HAP-1 (cell line): ENCODE data around the gene ELFN1.

Experiments
- DNase-seq, 2 experiments: peaks; one replicate each; pipeline ENCODE4 v3.0.0-alpha.2; 2016 to 2020; ENCODE audit warnings: low spot score in 2 of 2
- H3K27me3 ChIP-seq: fragments of 250-450 bp; sonication (Bioruptor Pico); 2 replicates; pipeline ENCODE4 v1.5.1; 2020; ENCODE audit warnings: low read depth, mild to moderate bottlenecking, moderate library complexity
- H3K36me3 ChIP-seq: fragments of 250-450 bp; sonication (Bioruptor Pico); replicated peaks from 2 replicates; pipeline ENCODE4 v1.5.1; 2020; ENCODE audit warnings: mild to moderate bottlenecking
- H3K4me1 ChIP-seq: fragments of 250-450 bp; sonication (Bioruptor Pico); 2 replicates; pipeline ENCODE4 v1.5.1; 2020; ENCODE audit warnings: mild to moderate bottlenecking
- H3K4me3 ChIP-seq: fragments of 250-450 bp; sonication (Bioruptor Pico); 2 replicates; pipeline ENCODE4 v1.5.1; 2020; ENCODE audit warnings: mild to moderate bottlenecking, moderate library complexity
- H3K9me3 ChIP-seq: fragments of 250-450 bp; sonication (Bioruptor Pico); 2 replicates; pipeline ENCODE4 v1.5.1; 2020; ENCODE audit warnings: mild to moderate bottlenecking, moderate library complexity
- in situ Hi-C: fragments of 300-500 bp; cut with MboI; formaldehyde crosslinking; loops from 3 replicates; pipeline ENCODE4 v1.14.3; 2020; ENCODE audit warnings: low sequenced_read_pairs, inconsistent platforms, mixed read lengths

The ELFN1 gene

GRCh38 chr7:1679966-1680730, 10.1 kb downstream of the ELFN1 start:
- in situ Hi-C loops = no loop called here
- Histone ChIP-seq H3K4me3 (no peak overlapping the region), H3K36me3 (no peaks in the 10 kb centered on the region), H3K9me3 (peaks cover 3% of the 10 kb centered on the region), H3K27me3 (peaks cover 21% of the 10 kb centered on the region), H3K4me1 (no peaks in the 10 kb centered on the region)
- no peak for DNase-seq

DNA sequence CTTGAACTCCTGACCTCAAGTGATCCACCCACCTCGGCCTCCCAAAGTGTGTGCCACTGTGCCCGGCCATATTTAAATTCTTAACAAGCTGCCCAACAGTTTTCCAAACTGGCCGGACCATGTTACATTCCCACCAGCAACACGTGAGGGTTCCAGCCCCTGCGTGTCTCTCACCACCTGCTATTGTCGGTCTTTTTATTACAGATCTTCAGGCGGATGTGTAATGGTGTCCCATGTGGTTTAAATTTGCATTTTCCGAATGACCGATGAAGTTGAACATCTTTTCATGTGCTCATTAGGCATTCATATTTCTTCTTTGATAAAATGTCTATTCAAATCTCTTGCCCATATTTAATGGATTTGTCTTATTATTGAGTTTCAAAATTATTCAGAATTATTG, 11.5 kb downstream of the ELFN1 start:
- Histone ChIP-seq H3K27me3 (peaks cover 8% of the 10 kb centered on the region), H3K4me3 (no peak overlapping the region), H3K36me3 (no peaks in the 10 kb centered on the region), H3K4me1 (no peaks in the 10 kb centered on the region), H3K9me3 (peaks cover 3% of the 10 kb centered on the region)
- DNase-seq = no peak
- in situ Hi-C loops = no loop called here

DNA sequence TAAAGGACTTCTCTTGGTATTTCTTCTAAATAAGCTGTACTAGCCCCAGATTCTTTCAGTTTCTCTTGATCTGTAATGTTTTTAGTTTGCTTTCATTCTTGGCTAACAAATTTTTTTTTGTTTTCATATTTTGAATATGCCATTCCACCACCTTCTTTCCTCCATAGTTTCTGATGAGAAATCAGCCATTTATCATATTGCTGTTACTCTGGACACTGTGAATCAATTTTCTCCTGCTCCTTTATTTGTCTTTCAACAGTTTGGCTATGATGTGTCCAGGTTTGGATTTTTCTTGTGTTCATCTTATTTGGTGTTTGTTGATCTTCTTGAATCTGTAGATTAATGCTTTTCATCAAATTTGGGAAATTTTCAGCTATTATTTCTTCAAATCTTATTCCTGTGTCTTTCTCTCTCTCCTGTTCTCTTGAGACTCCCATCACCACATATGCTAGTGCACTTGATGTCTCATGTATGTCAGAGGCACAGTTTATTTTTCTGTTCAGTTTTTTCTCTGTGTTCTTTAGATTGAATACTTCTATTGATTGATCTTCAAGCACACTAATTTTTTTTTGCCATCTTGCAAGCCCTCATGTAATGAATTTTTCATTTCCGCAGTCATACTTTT, 15.0 kb downstream of the ELFN1 start:
- in situ Hi-C loops = no loop called here
- Histone ChIP-seq H3K4me1 (no peaks in the 10 kb centered on the region), H3K9me3 (peaks cover 3% of the 10 kb centered on the region), H3K27me3 (no peaks in the 10 kb centered on the region), H3K36me3 (no peaks in the 10 kb centered on the region), H3K4me3 (no peak overlapping the region)
- DNase-seq = no peak

DNA sequence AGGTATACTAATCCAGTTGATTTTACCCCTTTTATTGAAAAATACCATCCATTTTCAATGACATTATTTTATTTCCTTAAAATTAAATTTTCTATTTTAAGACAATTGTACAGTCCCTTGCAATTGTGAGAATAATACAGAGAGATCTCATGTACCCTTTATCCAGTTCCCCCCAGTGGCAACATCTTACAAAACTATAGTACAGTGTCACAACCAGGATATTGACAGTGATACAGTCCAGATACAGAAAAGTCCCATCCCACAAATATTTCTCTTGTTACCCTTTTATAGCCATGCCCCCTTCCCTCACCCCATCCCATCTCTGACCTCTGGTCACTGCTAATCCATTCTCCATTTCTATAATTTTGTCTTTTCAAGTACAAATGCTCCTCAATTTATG, 18.5 kb downstream of the ELFN1 start:
- DNase-seq = no peak
- no peaks in the 10 kb centered on the region for H3K36me3 ChIP-seq
- H3K4me1 ChIP-seq = no peaks in the 10 kb centered on the region
- no peak overlapping the region for H3K4me3 ChIP-seq
- no peaks in the 10 kb centered on the region; the same call in 1 of the 2 replicates for H3K9me3 ChIP-seq
- in situ Hi-C loops = no loop called here
- no peaks in the 10 kb centered on the region for H3K27me3 ChIP-seq

DNA sequence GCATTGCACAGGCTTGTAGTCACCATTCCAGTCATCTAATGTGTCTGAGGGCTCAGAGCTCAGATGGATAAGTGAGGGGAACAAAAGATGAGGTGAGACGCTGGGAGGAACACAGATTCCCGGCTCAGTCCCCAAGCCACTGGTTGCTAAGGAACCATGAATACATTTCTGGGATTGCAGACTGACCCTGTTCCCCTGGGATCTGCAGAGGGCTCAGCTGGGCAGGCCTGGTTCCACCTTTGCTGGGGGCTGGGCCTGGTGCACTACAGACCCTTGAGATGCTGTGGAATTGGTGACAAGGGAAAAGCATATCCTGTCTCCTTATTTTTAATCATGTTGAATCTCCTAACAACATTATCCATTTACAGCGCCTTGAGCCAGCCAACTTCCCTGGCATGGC, 19.2 kb downstream of the ELFN1 start:
- Histone ChIP-seq H3K4me1 (no peaks in the 10 kb centered on the region), H3K27me3 (no peaks in the 10 kb centered on the region), H3K9me3 (no peaks in the 10 kb centered on the region; the same call in 1 of the 2 replicates), H3K4me3 (no peak overlapping the region), H3K36me3 (no peaks in the 10 kb centered on the region)
- peak in 1 of 2 experiments; percentile 5 for DNase-seq
- in situ Hi-C loops = no loop called here

GRCh38 chr7:1690359-1690958, 20.4 kb downstream of the ELFN1 start:
- no peak overlapping the region for H3K4me3 ChIP-seq
- no peak for DNase-seq
- H3K4me1 ChIP-seq = no peaks in the 10 kb centered on the region
- in situ Hi-C loops = no loop called here
- no peaks in the 10 kb centered on the region for H3K27me3 ChIP-seq
- H3K36me3 ChIP-seq = no peaks in the 10 kb centered on the region
- no peaks in the 10 kb centered on the region for H3K9me3 ChIP-seq

DNA sequence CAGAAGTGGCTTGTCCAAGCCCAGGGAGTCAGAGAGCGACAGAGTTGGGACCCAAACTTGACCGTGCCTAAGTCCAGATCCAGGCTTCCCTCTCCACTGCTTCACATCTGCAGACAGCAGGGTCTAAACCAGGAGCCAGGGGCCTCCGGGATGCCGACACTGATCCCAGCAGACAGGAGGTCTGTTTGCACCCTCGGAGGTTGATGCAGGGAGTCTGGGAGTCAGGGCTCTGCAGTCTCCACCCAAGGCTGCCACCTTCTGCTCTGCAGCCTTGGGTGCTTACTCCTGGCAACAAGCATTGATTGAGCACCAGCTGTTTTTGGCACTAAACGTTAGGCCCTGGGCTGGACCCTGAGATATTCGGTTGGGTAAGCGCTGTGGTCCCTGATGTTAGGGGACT, 21.0 kb downstream of the ELFN1 start:
- H3K4me3 ChIP-seq = no peak overlapping the region
- peak in 1 of 2 experiments; percentile 4 for DNase-seq
- H3K4me1 ChIP-seq = no peaks in the 10 kb centered on the region
- H3K9me3 ChIP-seq = no peaks in the 10 kb centered on the region
- H3K36me3 ChIP-seq = no peaks in the 10 kb centered on the region
- in situ Hi-C loops = no loop called here
- H3K27me3 ChIP-seq = no peaks in the 10 kb centered on the region

DNA sequence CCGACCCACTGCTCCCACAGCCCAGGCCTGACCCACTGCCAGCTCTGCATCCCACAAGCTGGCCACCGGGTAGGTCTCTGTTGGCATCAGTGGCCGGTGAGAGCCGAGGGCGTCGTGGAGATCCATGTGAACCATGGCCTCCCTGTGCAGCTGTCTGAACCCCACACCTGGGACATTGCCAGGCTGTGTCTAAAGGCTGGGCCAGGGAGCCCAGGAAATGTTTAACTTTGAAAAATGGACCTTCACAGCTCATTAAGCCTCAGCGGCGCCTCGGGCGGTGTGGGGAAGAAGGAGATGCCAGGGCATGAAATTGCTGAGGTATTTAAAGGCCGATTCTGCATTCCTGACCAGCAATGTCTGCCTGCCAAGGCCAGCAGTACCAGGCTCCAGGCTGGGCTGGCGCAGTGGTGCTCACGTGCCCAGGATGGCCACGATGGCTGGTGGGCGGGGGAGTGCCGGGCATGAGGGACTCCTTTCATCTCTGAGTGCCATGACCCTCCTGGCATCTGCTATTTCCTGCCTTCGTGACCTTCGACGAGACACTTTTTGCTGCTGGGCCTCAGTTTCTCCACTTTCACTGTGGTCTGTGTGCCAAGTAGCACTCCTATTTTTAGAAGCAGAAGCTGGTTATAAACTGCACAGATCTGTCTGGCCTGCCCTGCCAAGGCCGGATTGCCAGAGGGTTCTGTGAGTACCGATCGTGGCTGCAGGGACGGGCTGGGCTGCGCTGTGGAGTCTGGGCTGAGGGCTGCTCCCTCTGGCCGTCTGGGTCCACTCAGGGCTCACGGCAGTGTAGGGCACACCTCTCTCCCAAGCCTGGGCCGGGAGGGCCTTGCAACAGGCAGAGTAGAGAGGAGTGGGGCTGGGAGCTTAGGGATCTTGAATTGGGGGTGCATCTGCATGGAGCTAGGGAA, 21.8 kb downstream of the ELFN1 start:
- Histone ChIP-seq H3K36me3 (no peaks in the 10 kb centered on the region), H3K4me3 (no peak overlapping the region), H3K27me3 (no peaks in the 10 kb centered on the region), H3K9me3 (no peaks in the 10 kb centered on the region), H3K4me1 (no peaks in the 10 kb centered on the region)
- in situ Hi-C loops = no loop called here
- DNase-seq = peak in 1 of 2 experiments; percentile 4

DNA sequence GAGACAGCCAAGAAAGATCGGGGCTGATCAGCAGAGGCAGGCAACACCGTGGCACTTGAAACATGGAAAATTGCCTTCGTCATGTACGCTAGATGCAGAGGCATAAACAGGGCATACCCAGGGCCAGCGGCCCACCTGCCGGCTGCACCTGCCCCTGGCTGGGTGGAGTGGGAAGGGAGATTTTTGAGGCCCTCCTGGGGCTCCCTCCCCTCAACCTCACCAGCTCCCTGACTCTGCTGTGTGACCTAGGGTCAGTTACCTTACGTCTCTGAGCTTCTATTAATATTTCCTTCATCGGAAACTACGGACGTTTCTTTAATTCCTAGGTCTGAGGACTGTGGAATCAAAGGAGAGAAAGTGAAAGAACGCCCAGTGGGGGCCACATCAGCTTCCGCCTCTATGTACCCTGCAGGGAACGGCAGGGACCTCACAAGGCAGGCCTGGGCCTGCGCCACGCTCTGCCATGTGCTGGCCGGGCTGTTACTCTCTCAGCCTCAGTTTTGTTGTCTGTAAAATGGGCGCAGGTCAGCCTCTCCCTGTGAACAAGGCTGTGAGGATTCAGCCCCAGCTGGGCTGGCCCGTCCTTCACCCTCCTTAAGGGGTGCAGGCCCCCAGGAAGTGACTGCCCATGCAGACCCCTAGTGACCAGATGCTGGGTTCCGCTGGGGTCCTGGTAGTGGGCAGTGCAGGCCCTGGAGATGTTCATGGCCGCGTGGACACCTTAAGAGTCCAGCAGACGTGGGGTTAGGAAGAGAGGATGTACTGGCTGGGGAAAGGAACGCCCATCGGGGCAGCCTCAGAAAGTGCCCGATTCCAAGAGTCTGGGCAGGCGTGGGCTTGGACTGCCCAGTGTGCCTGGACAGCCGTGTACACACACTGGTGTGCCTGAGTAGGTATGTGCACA, 22.7 kb downstream of the ELFN1 start:
- Histone ChIP-seq H3K27me3 (peaks cover 1% of the 10 kb centered on the region; the same call in 1 of the 2 replicates), H3K4me3 (no peak overlapping the region), H3K4me1 (no peaks in the 10 kb centered on the region), H3K36me3 (no peaks in the 10 kb centered on the region), H3K9me3 (no peaks in the 10 kb centered on the region)
- in situ Hi-C loops = no loop called here
- peak in 1 of 2 experiments; percentile 4 for DNase-seq

DNA sequence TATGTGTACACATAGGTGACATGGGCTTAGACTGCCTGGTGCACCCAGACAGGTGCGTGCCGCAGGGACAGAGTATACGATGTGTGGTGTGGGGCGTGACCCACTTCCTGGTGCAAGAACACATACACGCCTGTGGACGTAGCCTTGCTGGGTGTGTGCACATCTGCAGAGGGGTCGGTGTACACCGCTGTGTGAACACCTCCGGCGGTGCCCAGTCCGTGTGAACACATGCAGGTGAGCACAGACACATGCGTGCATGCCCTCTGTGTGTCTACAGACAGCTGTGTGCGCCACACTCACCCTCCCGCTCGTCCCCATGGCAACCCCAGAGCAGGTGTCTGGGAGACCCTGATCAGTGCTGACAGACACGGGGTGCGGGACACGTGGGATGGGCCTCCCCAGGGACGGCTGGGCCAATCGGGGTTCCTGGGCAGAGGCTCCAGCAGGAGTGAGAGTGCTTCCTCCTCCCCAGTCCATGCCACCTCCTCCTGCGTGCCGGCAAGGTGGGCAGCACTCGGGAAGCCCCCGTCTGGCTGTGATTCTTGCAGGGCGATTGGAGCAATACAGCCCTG, 23.4 kb downstream of the ELFN1 start:
- no peaks in the 10 kb centered on the region for H3K4me1 ChIP-seq
- H3K9me3 ChIP-seq = no peaks in the 10 kb centered on the region
- H3K36me3 ChIP-seq = no peaks in the 10 kb centered on the region
- H3K27me3 ChIP-seq = peaks cover 4% of the 10 kb centered on the region; the same call in 1 of the 2 replicates
- peak in 1 of 2 experiments; percentile 7 for DNase-seq
- no peak overlapping the region for H3K4me3 ChIP-seq
- in situ Hi-C loops = no loop called here

GRCh38 chr7:1693991-1694524, 24.0 kb downstream of the ELFN1 start:
- Histone ChIP-seq H3K9me3 (no peaks in the 10 kb centered on the region), H3K4me3 (no peak overlapping the region), H3K27me3 (peaks cover 7% of the 10 kb centered on the region; the same call in 1 of the 2 replicates), H3K36me3 (no peaks in the 10 kb centered on the region), H3K4me1 (no peaks in the 10 kb centered on the region)
- in situ Hi-C loops = no loop called here
- peak in 1 of 2 experiments; percentile 52 for DNase-seq
